Spleen (tissue), 11 donors: ENCODE data around the gene MTX1. TPM values are rescaled to one million over a fixed set of nuclear protein-coding genes. Genes with fewer than 3 reads are reported as not detected.
"Not testable (repeated sequence)": the region's sequence is repeated elsewhere in the genome, so short reads cannot be mapped to it uniquely, and the experiment has no call there.

ENCODE experiments used
- DNase-seq: peaks from one replicate; pipeline ENCODE4 v3.0.0-alpha.2; 2020
- H3K27ac ChIP-seq, 8 donors: fragments of 200-600 bp; sonication (generic) in 7 of 8; 1 replicate in 4 of 8; 2 replicates in 4 of 8; pipeline versions ENCODE4 v1.5.0 to v1.8.0; 2016 to 2021; ENCODE audit warnings: inconsistent platforms in 4 of 8, mild to moderate bottlenecking in 4 of 8, moderate library complexity in 1 of 8
- H3K27me3 ChIP-seq, 7 donors: fragments of 200-600 bp; sonication (generic) in 6 of 7; replicated peaks in 1 of 7; 1 replicate in 4 of 7; 2 replicates in 3 of 7; pipeline versions ENCODE4 v1.5.0 to v1.8.0; 2016 to 2021; ENCODE audit warnings: inconsistent platforms in 3 of 7, mild to moderate bottlenecking in 1 of 7
- H3K36me3 ChIP-seq, 6 donors: fragments of 200-600 bp; sonication (generic) in 5 of 6; 1 replicate in 4 of 6; 2 replicates in 2 of 6; pipeline versions ENCODE4 v1.5.0 to v1.8.0; 2016 to 2021; ENCODE audit warnings: inconsistent platforms in 2 of 6
- H3K4me1 ChIP-seq, 6 donors: fragments of 200-600 bp; sonication (generic) in 5 of 6; 1 replicate in 3 of 6; 2 replicates in 3 of 6; pipeline versions ENCODE4 v1.5.0 to v1.8.0; 2016 to 2021; ENCODE audit warnings: inconsistent platforms in 3 of 6
- H3K4me3 ChIP-seq, 8 donors: fragments of 200-600 bp; sonication (generic) in 7 of 8; 1 replicate in 4 of 8; 2 replicates in 4 of 8; pipeline versions ENCODE4 v1.5.0 to v1.8.0; 2016 to 2021; ENCODE audit warnings: inconsistent platforms in 4 of 8, mild to moderate bottlenecking in 4 of 8, moderate library complexity in 2 of 8
- H3K9me3 ChIP-seq, 8 donors: fragments of 200-600 bp; sonication (generic) in 7 of 8; 1 replicate in 4 of 8; 2 replicates in 4 of 8; pipeline versions ENCODE4 v1.5.0 to v1.8.0; 2016 to 2021; ENCODE audit warnings: inconsistent platforms in 4 of 8
- CTCF ChIP-seq, 11 experiments: fragments of 200-600 bp in 7 of 11; fragments of 450-650 bp in 4 of 11; sonication (generic) in 4 of 11; IDR thresholded peaks in 8 of 11; conservative IDR thresholded peaks in 3 of 11; 1 replicate in 7 of 11; 2 replicates in 4 of 11; pipeline versions ENCODE4 v1.4.0 to v1.8.0; 2016 to 2021; ENCODE audit warnings: antibody characterized with exemption in 11 of 11, inconsistent platforms in 4 of 11, mild to moderate bottlenecking in 1 of 11
- POLR2A ChIP-seq, 3 donors: fragments of 450-650 bp; IDR thresholded peaks; one replicate each; pipeline ENCODE4 v1.5.1; 2017; ENCODE audit warnings: antibody characterized with exemption in 3 of 3, mild to moderate bottlenecking in 1 of 3
- POLR2AphosphoS5 ChIP-seq, 3 donors: sonication (generic); formaldehyde crosslinking; IDR thresholded peaks; one replicate each; pipeline ENCODE4 v1.5.1; 2017; ENCODE audit warnings: antibody characterized with exemption in 3 of 3
- WGBS, 5 donors: extraction: QIAGEN DNeasy Blood & Tissue Kit in 3 of 5; methylation state at CpG; one replicate each; pipeline versions ENCODE4 v1.1.5 to v1.1.7; 2013 to 2018; 5-methylcytosine and 5-hydroxymethylcytosine counted together
- intact Hi-C: fragments of 100-400 bp; cut with DNase I; formaldehyde crosslinking; loops from one replicate; pipeline ENCODE4 v1.15.0; 2023; ENCODE audit warnings: low total_unique reads
- polyA plus RNA-seq, 3 donors: library from polyadenylated mRNA; stranded (reverse); fragments of 200-250 nt; gene quantifications; one replicate each; pipeline ENCODE4 v1.2.1, GENCODE V29; 2013
- total RNA-seq, 7 donors: library from RNA; depleted of rRNA in 3 of 7; stranded (reverse); fragments of >200 nt in 3 of 7; fragmentation: NEBNext Ultra II Directional in 4 of 7; extraction: Animal tissue kit (Norgen Biotek cat#: 25700) in 4 of 7; gene quantifications; one replicate each; pipeline versions ENCODE4 v1.1.0 to v1.2.1, GENCODE V29; 2016 to 2021
- donor health status: healthy with polysubstance abuse.
- donor health status: DM: no; HTN: no; CAD: no; lungs with moderate emphysema.
- donor health status: DM: no; HTN: no; CAD: no.
- donor health status: Bipolar disorder and iron deficiency.
- donor health status: healthy.
- donor health status: DM: no; HTN: no; CAD: no.
- donor health status: DM: yes; HTN: yes; CAD: no.

Gene MTX1
- total and polyA plus RNA-seq, 10 donors = 28.2 to 48.4 (median 38.5) TPM

GRCh38 chr1:155168105-155168445 lies 40.4 kb upstream of the MTX1 start:
- H3K4me1 ChIP-seq = peaks cover 21 to 47% (median 36%) of the 10 kb centered on the region in 6 donors
- peaks cover 0 to 31% (median 17%) of the 10 kb centered on the region in 6 donors for H3K36me3 ChIP-seq
- intact Hi-C loops = loop anchor here (2.0 kb wide), 1 partner anchor 77 kb away; no protein-coding TSS in a partner anchor
- TF ChIP-seq CTCF (IDR thresholded peaks at IDR 0.05 in 8 of 11, conservative IDR thresholded peaks at IDR 0.05 in 3 of 11) = peak in 3 of 11 experiments; percentile 12 to 50 (median 34)
- H3K9me3 ChIP-seq, H3K27me3 ChIP-seq: not testable (repeated sequence)
- peak overlapping the region in 3 of 8 donors; percentile 69 to 78 (median 71) for H3K27ac ChIP-seq
- DNase-seq = peak; percentile 11
- peak overlapping the region in 2 of 8 donors; percentile 15 to 51 for H3K4me3 ChIP-seq
- WGBS, 5 donors = 41 to 49% (median 41%) methylated on average over 4 of the region's 4 CpGs

- H3K27ac ChIP-seq = no peak overlapping the region
- TF ChIP-seq POLR2A (IDR thresholded peaks at IDR 0.05) (no peak), POLR2AphosphoS5 (IDR thresholded peaks at IDR 0.05) (no peak), CTCF (IDR thresholded peaks at IDR 0.05 in 8 of 11, conservative IDR thresholded peaks at IDR 0.05 in 3 of 11) (no peak)
- H3K27me3 ChIP-seq = peaks cover 0 to 2% (median 1%) of the 10 kb centered on the region in 7 donors
- peaks cover 0 to 31% (median 17%) of the 10 kb centered on the region in 6 donors for H3K36me3 ChIP-seq
- peaks cover 21 to 52% (median 41%) of the 10 kb centered on the region in 6 donors for H3K4me1 ChIP-seq
- H3K9me3 ChIP-seq = peaks cover 0 to 8% (median 0%) of the 10 kb centered on the region in 8 donors
- H3K4me3 ChIP-seq = no peak overlapping the region
- WGBS, 5 donors = 80 to 93% (median 84%) methylated on average over 10 of the region's 10 CpGs
- DNase-seq = peak; percentile 30
- intact Hi-C loops = loop anchor here (2.0 kb wide), 1 partner anchor 78 kb away; no protein-coding TSS in a partner anchor
These were observed 39.9 kb upstream of the MTX1 start for GRCh38 chr1:155168456-155169210.

GRCh38 chr1:155169541-155169940 lies 39.0 kb upstream of the MTX1 start:
- no peak for TF ChIP-seq CTCF (IDR thresholded peaks at IDR 0.05 in 8 of 11, conservative IDR thresholded peaks at IDR 0.05 in 3 of 11)
- no peak for TF ChIP-seq POLR2AphosphoS5 (IDR thresholded peaks at IDR 0.05)
- no peak for TF ChIP-seq POLR2A (IDR thresholded peaks at IDR 0.05)
- DNase-seq = peak; percentile 14

More at GRCh38 chr1:155169541-155169940, 39.0 kb upstream of the MTX1 start:
- no peak overlapping the region for H3K4me3 ChIP-seq
- H3K4me1 ChIP-seq = peaks cover 21 to 61% (median 50%) of the 10 kb centered on the region in 6 donors
- no peak overlapping the region for H3K27ac ChIP-seq
- WGBS, 5 donors = 76 to 93% (median 84%) methylated on average over 5 of the region's 5 CpGs
- H3K9me3 ChIP-seq = peaks cover 0 to 5% (median 0%) of the 10 kb centered on the region in 8 donors
- peaks cover 0 to 11% (median 10%) of the 10 kb centered on the region in 7 donors for H3K27me3 ChIP-seq
- H3K36me3 ChIP-seq = peaks cover 0 to 31% (median 17%) of the 10 kb centered on the region in 6 donors
- intact Hi-C loops = loop anchor here (2.0 kb wide), 1 partner anchor 79 kb away; no protein-coding TSS in a partner anchor
